Measurements from ENCODE around the gene MED12L.

DNA sequence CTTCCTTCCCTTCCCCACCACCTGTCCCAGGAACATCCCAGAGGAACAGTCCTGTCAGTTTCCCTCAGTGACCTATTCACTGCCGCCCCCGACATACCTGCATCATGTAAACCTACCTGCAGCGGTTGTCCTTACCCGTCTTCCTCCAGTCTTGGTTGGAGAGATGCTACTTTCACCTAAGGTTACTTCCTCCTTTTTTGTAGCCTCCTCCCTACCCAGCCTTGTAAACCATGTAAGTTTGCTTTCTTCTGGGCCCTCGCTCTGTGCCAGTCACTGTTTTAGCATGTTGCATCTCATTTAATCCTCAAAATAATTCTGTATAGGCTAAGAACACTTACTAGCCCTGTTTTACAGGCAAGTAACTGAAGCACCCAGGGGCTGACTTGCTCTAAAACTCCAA is 59.3 kb downstream of the MED12L start:
- TF ChIP-seq ZSCAN29 (IDR thresholded peaks at IDR 0.05) (no peak), POLR2AphosphoS5 (IDR thresholded peaks at IDR 0.05; ENCODE audit: control insufficient read depth, insufficient read depth, low read depth, low read length) (no peak)

Data from K562 (cell line).